Stimulated activated memory B cell treated with anti-CD40 and anti-IgM and Interleukin-4, amounts not matched to agents 10 μg/mL and 1 μg/mL and 100 μg/mL, for 72 hours (primary cell): ENCODE data around the gene MUC6.

ENCODE experiments used
- ATAC-seq: fragments of 150-1000 bp; cut with Tn5 transposase; 2 replicates; pipeline ENCODE4 v1.10.0; 2021
- H3K27ac Mint-ChIP-seq: one replicate; pipeline ENCODE4 v1.8.0; 2022; ENCODE audit warnings: mild to moderate bottlenecking, mixed read lengths
- H3K27me3 Mint-ChIP-seq: one replicate; pipeline ENCODE4 v1.8.0; 2022; ENCODE audit warnings: mixed read lengths
- H3K36me3 Mint-ChIP-seq: one replicate; pipeline ENCODE4 v1.8.0; 2022; ENCODE audit warnings: mixed read lengths
- H3K4me1 Mint-ChIP-seq: one replicate; pipeline ENCODE4 v1.8.0; 2022; ENCODE audit warnings: mixed read lengths
- H3K4me3 Mint-ChIP-seq: one replicate; pipeline ENCODE4 v1.8.0; 2022; ENCODE audit warnings: mild to moderate bottlenecking, moderate library complexity, mixed read lengths
- H3K9me3 Mint-ChIP-seq: one replicate; pipeline ENCODE4 v1.8.0; 2022; ENCODE audit warnings: mixed read lengths

Gene MUC6

GRCh38 chr11:1003159-1003558 is 33.4 kb downstream of the MUC6 start:
- Mint-ChIP-seq H3K27me3 (no peaks in the 10 kb centered on the region), H3K27ac (no peak overlapping the region), H3K4me3 (no peak overlapping the region), H3K9me3 (no peaks in the 10 kb centered on the region), H3K4me1 (no peaks in the 10 kb centered on the region), H3K36me3 (peaks cover 60% of the 10 kb centered on the region)
- no peak for ATAC-seq

GRCh38 chr11:1002406-1002984 is 34.0 kb downstream of the MUC6 start:
- Mint-ChIP-seq H3K36me3 (peaks cover 60% of the 10 kb centered on the region), H3K4me1 (no peaks in the 10 kb centered on the region), H3K4me3 (no peak overlapping the region), H3K27ac (no peak overlapping the region), H3K27me3 (no peaks in the 10 kb centered on the region), H3K9me3 (no peaks in the 10 kb centered on the region)
- ATAC-seq, result no peak

- H3K9me3 Mint-ChIP-seq, result no peaks in the 10 kb centered on the region
- peaks cover 3% of the 10 kb centered on the region for H3K4me1 Mint-ChIP-seq
- ATAC-seq, result no peak
- H3K27me3 Mint-ChIP-seq, result no peaks in the 10 kb centered on the region
- peaks cover 58% of the 10 kb centered on the region for H3K36me3 Mint-ChIP-seq
- H3K27ac Mint-ChIP-seq, result no peak overlapping the region
- H3K4me3 Mint-ChIP-seq, result no peak overlapping the region
Observed at GRCh38 chr11:1001617-1002405, 34.7 kb downstream of the MUC6 start.

GRCh38 chr11:1000357-1001278 is 35.9 kb downstream of the MUC6 start:
- Mint-ChIP-seq H3K4me3 (no peak overlapping the region), H3K36me3 (peaks cover 56% of the 10 kb centered on the region), H3K27ac (no peak overlapping the region), H3K27me3 (no peaks in the 10 kb centered on the region), H3K9me3 (no peaks in the 10 kb centered on the region), H3K4me1 (peaks cover 15% of the 10 kb centered on the region)
- no peak for ATAC-seq

GRCh38 chr11:999009-999408 is 37.5 kb downstream of the MUC6 start:
- H3K27ac Mint-ChIP-seq, result no peak overlapping the region
- peaks cover 24% of the 10 kb centered on the region for H3K4me1 Mint-ChIP-seq
- no peaks in the 10 kb centered on the region for H3K27me3 Mint-ChIP-seq
- no peaks in the 10 kb centered on the region for H3K9me3 Mint-ChIP-seq
- peaks cover 52% of the 10 kb centered on the region for H3K36me3 Mint-ChIP-seq
- H3K4me3 Mint-ChIP-seq, result no peak overlapping the region
- no peak for ATAC-seq

- no peak overlapping the region for H3K4me3 Mint-ChIP-seq
Observed at GRCh38 chr11:997907-998306, 38.6 kb downstream of the MUC6 start.

GRCh38 chr11:996681-997080 is 39.8 kb downstream of the MUC6 start:
- Mint-ChIP-seq H3K27ac (peak overlapping the region; percentile 80), H3K9me3 (no peaks in the 10 kb centered on the region), H3K27me3 (no peaks in the 10 kb centered on the region), H3K36me3 (peaks cover 47% of the 10 kb centered on the region), H3K4me1 (peaks cover 31% of the 10 kb centered on the region), H3K4me3 (no peak overlapping the region)
- peak; percentile 61 for ATAC-seq

More at GRCh38 chr11:997907-998306, 38.6 kb downstream of the MUC6 start:
- no peak for ATAC-seq
- H3K36me3 Mint-ChIP-seq, result peaks cover 44% of the 10 kb centered on the region
- H3K9me3 Mint-ChIP-seq, result no peaks in the 10 kb centered on the region
- peaks cover 24% of the 10 kb centered on the region for H3K4me1 Mint-ChIP-seq
- H3K27me3 Mint-ChIP-seq, result no peaks in the 10 kb centered on the region
- H3K27ac Mint-ChIP-seq, result no peak overlapping the region

- Mint-ChIP-seq H3K4me1 (peaks cover 38% of the 10 kb centered on the region), H3K27me3 (no peaks in the 10 kb centered on the region), H3K27ac (peak overlapping the region; percentile 80), H3K36me3 (peaks cover 47% of the 10 kb centered on the region), H3K9me3 (no peaks in the 10 kb centered on the region), H3K4me3 (no peak overlapping the region)
- peak; percentile 74 for ATAC-seq
Observed at GRCh38 chr11:995752-996420, 40.6 kb downstream of the MUC6 start.

- Mint-ChIP-seq H3K27ac (peak overlapping the region; percentile 80), H3K36me3 (peaks cover 43% of the 10 kb centered on the region), H3K4me1 (peaks cover 39% of the 10 kb centered on the region), H3K9me3 (no peaks in the 10 kb centered on the region), H3K27me3 (no peaks in the 10 kb centered on the region), H3K4me3 (no peak overlapping the region)
- no peak for ATAC-seq
Observed at GRCh38 chr11:995044-995751, 41.3 kb downstream of the MUC6 start.

GRCh38 chr11:993632-994167 is 42.8 kb downstream of the MUC6 start:
- ATAC-seq, result no peak
- Mint-ChIP-seq H3K9me3 (no peaks in the 10 kb centered on the region), H3K4me1 (peaks cover 39% of the 10 kb centered on the region), H3K27ac (no peak overlapping the region), H3K27me3 (no peaks in the 10 kb centered on the region), H3K36me3 (peaks cover 51% of the 10 kb centered on the region), H3K4me3 (no peak overlapping the region)

GRCh38 chr11:992577-992976 is 43.9 kb downstream of the MUC6 start:
- Mint-ChIP-seq H3K4me3 (no peak overlapping the region), H3K36me3 (peaks cover 62% of the 10 kb centered on the region), H3K27me3 (no peaks in the 10 kb centered on the region), H3K4me1 (peaks cover 39% of the 10 kb centered on the region), H3K9me3 (no peaks in the 10 kb centered on the region), H3K27ac (peak overlapping the region; percentile 77)
- no peak for ATAC-seq

GRCh38 chr11:991711-992307 is 44.7 kb downstream of the MUC6 start:
- H3K9me3 Mint-ChIP-seq, result no peaks in the 10 kb centered on the region
- peak overlapping the region; percentile 77 for H3K27ac Mint-ChIP-seq
- peaks cover 36% of the 10 kb centered on the region for H3K4me1 Mint-ChIP-seq
- peak overlapping the region; percentile 24 for H3K4me3 Mint-ChIP-seq
- H3K36me3 Mint-ChIP-seq, result peaks cover 66% of the 10 kb centered on the region
- no peaks in the 10 kb centered on the region for H3K27me3 Mint-ChIP-seq
- peak; percentile 18 for ATAC-seq

- peaks cover 68% of the 10 kb centered on the region for H3K36me3 Mint-ChIP-seq
- peaks cover 28% of the 10 kb centered on the region for H3K4me1 Mint-ChIP-seq
- H3K27me3 Mint-ChIP-seq, result no peaks in the 10 kb centered on the region
- H3K4me3 Mint-ChIP-seq, result no peak overlapping the region
- H3K9me3 Mint-ChIP-seq, result no peaks in the 10 kb centered on the region
- H3K27ac Mint-ChIP-seq, result peak overlapping the region; percentile 77
- no peak for ATAC-seq
Observed at GRCh38 chr11:991034-991433, 45.5 kb downstream of the MUC6 start.

GRCh38 chr11:990101-990500 is 46.4 kb downstream of the MUC6 start:
- H3K4me3 Mint-ChIP-seq, result no peak overlapping the region
- no peak for ATAC-seq
- H3K36me3 Mint-ChIP-seq, result peaks cover 67% of the 10 kb centered on the region
- H3K27ac Mint-ChIP-seq, result no peak overlapping the region
- H3K27me3 Mint-ChIP-seq, result no peaks in the 10 kb centered on the region
- H3K4me1 Mint-ChIP-seq, result peaks cover 19% of the 10 kb centered on the region
- no peaks in the 10 kb centered on the region for H3K9me3 Mint-ChIP-seq
